IPS DF 6.9 (cell line): ENCODE measurements around the gene PRRX1.

Source experiments
- DNase-seq: peaks from one replicate; pipeline ENCODE4 v3.0.0-alpha.2; 2013; ENCODE audit warnings: low read depth, low spot score
- H3K27ac ChIP-seq: one replicate; pipeline ENCODE4 v1.5.1; 2013; ENCODE audit warnings: low read length, control low read depth
- H3K27me3 ChIP-seq: 2 replicates; pipeline ENCODE4 v1.6.1; 2013; ENCODE audit warnings: mild to moderate bottlenecking, low read length; ENCODE audit not compliant: control insufficient read depth, insufficient read depth
- H3K36me3 ChIP-seq: 2 replicates; pipeline ENCODE4 v1.6.1; 2013; ENCODE audit warnings: low read length; ENCODE audit not compliant: control insufficient read depth, insufficient read depth
- H3K4me1 ChIP-seq: 2 replicates; pipeline ENCODE4 v1.6.1; 2013; ENCODE audit warnings: low read length; ENCODE audit not compliant: control insufficient read depth, insufficient read depth
- H3K4me3 ChIP-seq: 2 replicates; pipeline ENCODE4 v1.5.1; 2013; ENCODE audit warnings: mild to moderate bottlenecking, low read length
- H3K9me3 ChIP-seq: 2 replicates; pipeline ENCODE4 v1.6.1; 2013; ENCODE audit warnings: low read length, inconsistent platforms; ENCODE audit not compliant: control insufficient read depth, insufficient read depth
- WGBS: extraction: QIAGEN DNeasy Blood & Tissue Kit; methylation state at CpG from one replicate; pipeline ENCODE4 v1.1.7; 2013; ENCODE audit warnings: mixed read lengths, missing lambda C conversion rate; ENCODE audit not compliant: insufficient read length, insufficient coverage; 5-methylcytosine and 5-hydroxymethylcytosine counted together

The PRRX1 gene

DNA sequence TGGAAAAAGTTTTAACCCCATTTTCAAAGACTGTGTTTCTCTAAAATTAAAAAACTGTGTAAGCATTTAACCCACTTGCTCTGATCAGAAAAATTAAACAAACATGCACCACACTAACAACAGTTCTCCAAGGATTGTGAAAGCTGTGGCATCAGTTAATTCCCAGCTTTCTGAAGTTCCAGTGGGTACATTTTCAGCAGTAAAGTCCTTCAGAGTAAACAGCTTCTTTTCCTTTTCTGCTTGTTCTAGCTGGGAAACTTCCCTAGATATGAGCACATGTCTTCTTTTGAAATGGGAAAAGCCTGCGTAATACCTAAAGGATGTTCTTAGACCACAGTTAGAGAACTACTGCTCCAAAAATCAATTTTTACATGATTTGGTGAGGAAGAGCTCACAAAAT lies 11.1 kb downstream of the PRRX1 start:
- Histone ChIP-seq H3K27ac (no peak overlapping the region), H3K4me1 (no peaks in the 10 kb centered on the region), H3K9me3 (no peaks in the 10 kb centered on the region), H3K4me3 (no peak overlapping the region), H3K27me3 (peaks cover 16% of the 10 kb centered on the region), H3K36me3 (no peaks in the 10 kb centered on the region)
- DNase-seq, result no peak
- no CpG with 5 or more reads among the region's 1 CpG for WGBS

DNA sequence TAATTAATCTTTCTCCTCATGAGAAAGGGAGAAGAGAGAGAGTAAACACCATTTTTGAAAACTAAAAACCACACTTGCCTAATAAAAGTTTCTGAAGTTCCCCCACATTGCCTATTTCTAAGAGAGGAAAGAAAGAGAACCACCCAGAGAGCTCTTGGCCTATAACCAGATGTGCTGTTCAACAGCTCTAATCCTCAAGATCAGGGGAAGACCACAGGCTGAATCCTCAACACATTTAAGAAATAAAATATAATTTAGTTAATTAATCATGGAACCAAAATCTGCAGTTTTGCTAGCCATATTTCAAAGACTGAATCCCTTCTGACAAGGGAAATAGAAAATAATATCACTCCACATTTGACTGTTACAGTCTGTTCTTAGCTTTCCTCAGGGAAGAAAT lies 11.9 kb downstream of the PRRX1 start:
- no peak overlapping the region for H3K27ac ChIP-seq
- no peak for DNase-seq
- no peaks in the 10 kb centered on the region for H3K4me1 ChIP-seq
- no peaks in the 10 kb centered on the region for H3K36me3 ChIP-seq
- no peak overlapping the region for H3K4me3 ChIP-seq
- H3K27me3 ChIP-seq, result peaks cover 7% of the 10 kb centered on the region
- no peaks in the 10 kb centered on the region for H3K9me3 ChIP-seq

DNA sequence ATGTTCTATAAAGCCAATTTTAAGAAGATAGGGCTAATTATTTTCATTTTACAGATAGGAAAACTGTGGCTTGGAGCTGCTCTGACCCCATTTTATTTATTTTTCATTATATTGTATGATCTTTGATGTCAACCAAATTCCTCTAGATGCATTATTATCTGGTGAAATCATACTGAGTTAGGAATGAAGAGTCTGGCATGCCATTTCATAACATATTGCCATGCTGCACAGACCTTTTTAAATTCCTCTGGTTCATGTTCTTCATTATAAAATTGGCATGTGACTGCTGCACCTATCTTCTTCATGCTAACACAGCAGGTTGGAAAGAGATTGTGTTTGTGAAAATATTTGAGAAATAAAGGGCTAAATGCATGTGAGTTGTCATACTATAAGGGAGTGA lies 12.7 kb downstream of the PRRX1 start:
- Histone ChIP-seq H3K27ac (no peak overlapping the region), H3K9me3 (no peaks in the 10 kb centered on the region), H3K4me3 (no peak overlapping the region), H3K36me3 (no peaks in the 10 kb centered on the region), H3K27me3 (peaks cover 3% of the 10 kb centered on the region; the same call in 1 of the 2 replicates), H3K4me1 (no peaks in the 10 kb centered on the region)
- no peak for DNase-seq

DNA sequence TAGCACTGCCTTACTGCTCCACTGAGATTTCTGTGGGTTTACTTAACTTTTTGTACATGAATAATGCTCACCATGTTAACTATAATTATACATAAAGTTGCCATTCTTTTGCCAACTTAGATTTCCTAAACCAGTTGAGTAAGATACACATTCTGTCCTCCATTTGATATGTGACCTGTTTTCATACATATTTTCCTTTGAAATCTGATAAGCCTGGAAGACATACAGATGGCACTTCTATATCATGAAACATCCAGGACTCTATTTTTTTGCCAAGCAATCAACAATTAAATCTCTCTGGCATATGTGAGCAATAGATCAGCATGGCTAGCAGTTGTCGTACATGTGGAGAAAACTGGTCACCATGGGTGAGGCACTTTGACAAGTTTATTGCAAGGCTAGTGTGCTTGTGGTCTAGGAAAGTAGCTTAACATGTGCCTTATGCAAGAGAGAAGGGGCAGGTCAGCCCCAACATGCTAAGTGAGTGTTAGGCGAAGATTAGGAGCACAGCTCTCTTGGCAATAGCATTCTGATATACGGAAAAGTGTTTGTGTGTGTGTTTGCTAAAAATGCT lies 14.2 kb downstream of the PRRX1 start:
- Histone ChIP-seq H3K27ac (no peak overlapping the region), H3K27me3 (no peaks in the 10 kb centered on the region), H3K4me3 (no peak overlapping the region), H3K36me3 (no peaks in the 10 kb centered on the region), H3K4me1 (no peaks in the 10 kb centered on the region), H3K9me3 (no peaks in the 10 kb centered on the region)
- no CpG with 5 or more reads among the region's 3 CpGs for WGBS
- DNase-seq, result no peak

DNA sequence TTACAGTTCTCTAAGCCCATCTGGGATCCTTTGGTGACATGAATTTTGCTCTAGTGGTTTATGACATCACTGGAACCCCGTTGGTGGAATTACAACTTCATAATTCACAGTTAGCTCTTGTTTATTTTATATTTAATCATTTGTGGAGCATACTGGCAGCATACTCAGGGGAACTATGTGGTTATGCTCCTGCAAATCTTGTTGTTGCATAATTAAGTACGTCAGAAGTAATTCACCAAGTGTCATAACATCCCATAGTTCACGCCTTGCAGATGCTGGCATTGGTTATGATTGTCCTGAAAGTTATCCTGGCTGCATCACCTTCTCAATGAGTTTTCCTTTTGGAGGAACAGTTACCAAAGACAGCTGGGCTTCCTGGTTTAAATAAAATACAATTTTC lies 16.5 kb downstream of the PRRX1 start:
- Histone ChIP-seq H3K36me3 (no peaks in the 10 kb centered on the region), H3K27ac (no peak overlapping the region), H3K4me3 (no peak overlapping the region), H3K27me3 (no peaks in the 10 kb centered on the region), H3K9me3 (no peaks in the 10 kb centered on the region), H3K4me1 (no peaks in the 10 kb centered on the region)
- DNase-seq, result no peak
- WGBS, result no CpG with 5 or more reads among the region's 3 CpGs

DNA sequence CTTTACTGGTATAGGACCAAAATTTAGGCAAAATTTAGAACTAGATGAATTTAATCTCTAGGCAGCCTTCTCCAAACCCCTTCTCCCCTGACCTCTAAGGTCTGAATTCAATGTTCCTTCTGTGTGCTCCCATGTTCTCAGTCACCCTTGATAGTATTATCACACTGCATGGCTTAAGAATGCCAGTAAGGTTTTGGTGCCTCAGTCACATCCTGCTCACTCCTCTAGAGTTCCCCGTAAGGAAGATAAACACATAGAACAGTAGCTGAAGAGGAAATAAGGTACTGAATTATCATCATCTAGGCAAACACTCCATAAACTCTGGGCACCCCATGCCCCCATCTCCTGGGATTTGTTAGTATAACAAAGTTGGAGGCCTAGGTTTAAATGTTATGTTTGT lies 18.2 kb downstream of the PRRX1 start:
- H3K9me3 ChIP-seq, result no peaks in the 10 kb centered on the region
- no peak overlapping the region for H3K4me3 ChIP-seq
- no peaks in the 10 kb centered on the region for H3K27me3 ChIP-seq
- no peak for DNase-seq
- no peaks in the 10 kb centered on the region for H3K4me1 ChIP-seq
- no peak overlapping the region for H3K27ac ChIP-seq
- WGBS, result no CpG with 5 or more reads among the region's 1 CpG
- H3K36me3 ChIP-seq, result no peaks in the 10 kb centered on the region

DNA sequence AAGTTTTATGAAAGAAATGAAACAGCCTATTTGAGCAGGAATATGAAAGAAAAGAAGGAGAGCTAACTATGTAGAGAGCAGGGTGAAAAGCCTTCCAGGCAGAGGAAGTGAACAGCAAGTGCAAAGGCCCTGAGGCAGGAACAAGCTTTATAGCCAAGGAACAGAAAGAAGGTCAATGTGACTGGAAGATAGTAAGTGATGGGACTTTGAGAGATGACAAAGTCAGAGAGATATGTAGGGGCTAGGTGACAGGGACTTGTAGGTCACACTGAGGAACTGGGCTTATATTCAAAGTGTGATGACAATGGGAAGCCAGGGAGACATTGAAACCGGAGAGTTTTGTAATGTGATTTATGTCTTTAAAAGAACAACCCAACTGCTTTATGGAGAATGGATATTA lies 18.9 kb downstream of the PRRX1 start:
- Histone ChIP-seq H3K27ac (no peak overlapping the region), H3K9me3 (no peaks in the 10 kb centered on the region), H3K4me1 (no peaks in the 10 kb centered on the region), H3K4me3 (no peak overlapping the region), H3K36me3 (no peaks in the 10 kb centered on the region), H3K27me3 (no peaks in the 10 kb centered on the region)
- no CpG with 5 or more reads among the region's 1 CpG for WGBS
- DNase-seq, result no peak

DNA sequence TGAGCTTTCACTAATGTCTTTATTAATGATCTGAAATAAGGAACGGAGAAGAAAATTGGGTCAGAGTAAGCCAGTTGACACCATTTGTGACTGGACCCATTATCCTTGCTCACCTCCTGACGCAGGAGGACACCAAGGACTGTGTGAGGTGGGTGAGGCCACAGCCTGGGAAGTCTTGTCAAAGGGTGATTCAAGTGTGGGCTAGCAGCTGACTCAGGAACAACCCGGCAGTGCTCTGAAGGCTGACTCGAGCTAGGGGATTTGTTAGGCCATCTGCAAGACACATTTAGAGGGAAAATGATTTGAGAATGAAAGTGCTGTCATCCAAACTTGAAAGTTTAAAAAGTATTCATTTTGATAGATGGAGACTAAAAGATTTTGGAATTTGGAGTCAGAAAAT lies 21.2 kb downstream of the PRRX1 start:
- no CpG with 5 or more reads among the region's 4 CpGs for WGBS
- Histone ChIP-seq H3K27ac (no peak overlapping the region), H3K27me3 (no peaks in the 10 kb centered on the region), H3K9me3 (no peaks in the 10 kb centered on the region), H3K36me3 (no peaks in the 10 kb centered on the region), H3K4me1 (no peaks in the 10 kb centered on the region), H3K4me3 (no peak overlapping the region)
- DNase-seq, result no peak

DNA sequence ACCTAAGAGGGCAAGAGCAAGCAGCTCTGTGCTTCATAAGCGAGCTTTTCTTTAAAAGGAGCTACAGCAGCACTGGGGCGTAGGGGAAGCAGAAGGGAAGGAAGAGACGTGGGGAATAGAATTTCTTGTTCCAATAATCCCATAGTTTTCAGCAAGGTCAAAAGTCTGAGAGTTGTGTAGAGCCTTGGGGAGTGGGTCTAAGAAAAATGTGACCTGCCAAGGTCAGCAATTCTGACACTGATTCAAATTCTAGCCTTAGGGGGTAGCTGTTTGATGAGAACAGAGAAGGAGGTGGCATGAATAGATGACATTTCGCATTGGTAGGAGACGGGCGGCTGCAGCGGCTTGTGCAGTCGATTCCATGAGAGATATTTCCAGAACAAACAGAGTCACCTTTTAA lies 22.4 kb downstream of the PRRX1 start:
- DNase-seq, result no peak
- H3K36me3 ChIP-seq, result no peaks in the 10 kb centered on the region
- WGBS, result no CpG with 5 or more reads among the region's 8 CpGs
- H3K4me1 ChIP-seq, result no peaks in the 10 kb centered on the region
- no peaks in the 10 kb centered on the region for H3K9me3 ChIP-seq
- no peaks in the 10 kb centered on the region for H3K27me3 ChIP-seq
- H3K27ac ChIP-seq, result no peak overlapping the region
- H3K4me3 ChIP-seq, result no peak overlapping the region

DNA sequence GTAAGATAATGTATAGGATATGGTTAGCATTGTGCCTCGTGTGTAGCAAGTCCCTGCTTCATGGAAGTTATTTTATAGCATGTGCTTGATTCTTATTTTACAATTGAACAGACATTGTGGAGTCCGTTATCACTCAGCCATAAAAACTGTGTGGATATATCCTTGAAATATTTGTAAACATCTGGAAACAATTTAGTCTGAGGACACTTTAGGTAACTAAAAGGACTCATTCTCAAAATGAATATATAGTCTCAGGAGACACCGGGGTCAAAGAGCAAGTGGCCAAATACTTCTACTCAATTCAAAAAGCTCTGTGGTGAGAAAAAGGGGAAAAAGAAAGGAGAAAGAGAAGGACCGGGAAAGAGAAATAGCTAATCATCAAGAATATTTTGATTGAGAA lies 23.7 kb downstream of the PRRX1 start:
- H3K27me3 ChIP-seq, result no peaks in the 10 kb centered on the region
- no peak for DNase-seq
- H3K4me1 ChIP-seq, result no peaks in the 10 kb centered on the region
- no peak overlapping the region for H3K27ac ChIP-seq
- WGBS, result no CpG with 5 or more reads among the region's 4 CpGs
- no peak overlapping the region for H3K4me3 ChIP-seq
- no peaks in the 10 kb centered on the region for H3K9me3 ChIP-seq
- no peaks in the 10 kb centered on the region for H3K36me3 ChIP-seq

DNA sequence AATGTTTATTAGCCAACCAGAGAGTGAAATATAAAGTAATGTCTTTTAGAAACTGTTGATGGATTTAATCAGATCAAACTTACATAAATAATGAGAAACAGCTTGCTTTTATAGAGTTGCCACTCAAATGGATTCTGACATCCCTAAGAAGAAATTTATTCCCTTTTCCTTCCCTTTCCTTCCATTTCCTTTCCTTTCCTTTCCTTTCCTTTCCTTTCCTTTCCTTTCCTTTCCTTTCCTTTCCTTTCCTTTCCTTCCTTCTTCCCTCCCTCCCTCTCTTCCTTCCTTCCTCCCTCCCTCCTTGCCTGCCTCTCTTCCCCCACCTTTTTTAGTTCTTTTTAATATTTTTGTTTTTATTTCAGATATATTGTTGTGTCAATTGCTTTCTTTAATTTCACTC lies 27.3 kb downstream of the PRRX1 start:
- Histone ChIP-seq H3K4me1 (no peaks in the 10 kb centered on the region), H3K27ac (no peak overlapping the region), H3K36me3 (no peaks in the 10 kb centered on the region), H3K27me3 (no peaks in the 10 kb centered on the region), H3K9me3 (no peaks in the 10 kb centered on the region), H3K4me3 (no peak overlapping the region)
- no peak for DNase-seq
